Activated CD8-positive, alpha-beta memory T cell treated with anti-CD3 and anti-CD28 coated beads, Interleukin-2, amount 50 U/mL, for 4 hours (primary cell): ENCODE results near the gene FAM227A.
"Not testable (repeated sequence)": the region's sequence is repeated elsewhere in the genome, so short reads cannot be mapped to it uniquely, and the experiment has no call there.

Source experiments
- DNase-seq: peaks from one replicate; pipeline ENCODE4 v3.0.0-alpha.2; 2020

FAM227A gene

DNA sequence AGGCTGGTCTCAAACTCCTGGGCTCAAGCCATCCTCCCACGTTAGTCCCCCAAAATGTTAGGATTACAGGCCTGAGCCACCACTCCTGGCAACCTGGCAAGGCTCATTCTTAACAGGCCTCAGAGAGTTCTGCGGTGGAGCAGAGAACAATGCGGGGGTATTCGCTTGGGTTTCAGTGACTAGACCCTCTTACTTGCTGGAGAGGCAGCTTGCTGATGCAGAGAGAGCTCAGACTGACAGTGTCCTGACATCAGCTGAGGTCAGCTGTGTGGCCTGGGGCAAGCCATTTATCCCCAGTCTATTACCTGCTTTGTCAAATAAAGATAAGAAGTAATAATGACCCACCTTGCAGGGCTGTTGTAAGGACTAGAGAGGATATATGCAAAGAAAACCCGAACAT, 46.0 kb downstream of the FAM227A start:
- no peak for DNase-seq

DNA sequence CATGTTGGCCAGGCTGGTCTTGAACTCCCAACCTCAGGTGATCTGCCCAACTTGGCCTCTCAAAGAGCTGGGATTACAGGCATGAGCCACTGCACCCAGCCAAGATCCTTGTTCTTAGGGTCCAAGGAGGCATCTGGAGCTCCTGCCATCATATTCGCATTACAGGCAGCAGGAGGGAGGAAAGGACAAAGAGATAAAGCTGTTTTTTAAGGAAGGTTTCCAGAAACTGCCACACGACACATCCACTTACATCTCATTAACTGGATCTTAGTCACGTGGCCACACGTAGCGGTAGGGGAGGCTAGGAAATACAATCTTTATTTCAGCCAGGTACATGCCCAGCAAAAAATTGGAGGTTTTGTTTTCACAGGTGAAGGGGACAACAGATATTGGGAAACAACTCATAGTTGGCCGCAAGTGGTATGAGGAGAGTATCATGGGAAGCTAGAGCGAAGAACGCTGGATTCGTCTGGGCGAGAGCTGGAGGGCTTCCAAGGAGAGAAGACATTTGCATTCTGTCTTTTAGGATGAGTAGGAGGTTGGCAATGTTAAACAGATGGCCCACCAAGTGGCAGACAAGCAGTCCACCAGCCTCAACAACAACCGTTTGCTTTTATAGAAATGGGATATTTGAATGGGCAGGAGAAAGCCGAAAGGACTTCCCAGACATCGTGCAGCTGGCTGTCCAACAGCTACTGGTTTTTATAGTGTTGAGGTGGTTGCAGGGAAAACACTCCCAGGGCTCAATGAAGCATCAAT, 47.0 kb downstream of the FAM227A start:
- no peak for DNase-seq

DNA sequence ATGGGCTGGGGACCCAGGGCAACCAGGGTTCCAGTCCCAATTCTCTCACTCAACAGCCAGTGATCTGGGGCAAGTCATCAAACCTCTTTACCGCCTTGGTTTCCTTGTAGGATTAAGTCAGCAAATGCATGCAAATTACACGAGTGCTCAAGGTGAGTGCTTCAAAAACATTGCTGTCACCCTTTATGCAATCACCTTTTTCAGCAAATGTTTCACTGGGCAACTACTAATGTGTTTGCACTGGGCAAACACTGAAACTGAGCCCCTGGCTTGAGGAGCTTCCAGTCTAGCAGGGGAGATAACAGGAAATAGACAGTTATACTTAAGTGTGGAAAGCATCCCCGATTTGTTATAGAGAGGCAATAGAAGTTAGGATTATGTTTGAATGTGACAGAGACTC, 48.5 kb downstream of the FAM227A start:
- DNase-seq, result no peak

DNA sequence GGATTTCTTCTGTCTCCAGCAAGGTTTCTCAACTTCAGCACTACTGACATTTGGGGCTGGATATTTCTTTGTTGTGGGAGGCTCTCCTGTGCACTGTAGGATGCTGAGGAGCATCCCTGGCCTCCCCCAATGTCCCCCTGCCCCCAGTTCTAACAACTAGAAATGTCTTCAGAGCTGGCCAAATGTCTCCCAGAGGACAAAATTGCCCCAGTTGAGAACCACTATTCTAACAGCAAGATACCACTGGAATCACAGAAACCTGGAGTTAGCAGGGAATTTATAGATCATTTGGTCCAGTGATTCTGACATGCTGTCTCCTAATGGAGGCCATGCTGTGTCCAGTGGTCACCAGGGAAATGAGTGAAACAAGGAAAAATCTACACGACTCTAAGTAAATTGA, 54.0 kb downstream of the FAM227A start:
- DNase-seq, result no peak

DNA sequence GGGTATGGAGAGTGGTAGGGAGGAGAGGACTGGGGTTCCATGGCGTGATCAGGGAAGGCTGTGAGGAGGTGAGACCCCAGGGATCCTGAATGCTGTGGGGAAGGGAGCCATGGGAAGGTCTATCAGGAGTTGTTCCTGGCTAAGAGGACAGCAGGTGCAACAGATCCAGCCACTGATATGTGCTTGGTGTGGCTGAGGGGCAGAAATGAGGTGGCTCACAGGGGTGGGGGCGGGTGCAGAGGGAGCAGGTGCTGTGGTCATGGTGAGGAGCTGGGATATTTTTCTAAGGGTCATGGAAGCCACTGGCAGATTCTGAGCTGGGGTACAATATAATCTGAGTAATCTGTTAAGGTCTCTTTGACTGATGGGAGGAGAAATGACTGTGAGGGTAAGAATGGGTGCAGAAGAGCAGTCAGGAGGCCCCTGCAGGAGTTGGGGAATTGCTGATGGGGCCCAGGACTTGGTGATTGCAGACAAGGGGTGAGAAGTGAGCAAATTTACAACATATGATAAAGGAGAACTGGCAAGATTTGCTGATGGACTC, 54.9 kb downstream of the FAM227A start:
- no peak for DNase-seq

DNA sequence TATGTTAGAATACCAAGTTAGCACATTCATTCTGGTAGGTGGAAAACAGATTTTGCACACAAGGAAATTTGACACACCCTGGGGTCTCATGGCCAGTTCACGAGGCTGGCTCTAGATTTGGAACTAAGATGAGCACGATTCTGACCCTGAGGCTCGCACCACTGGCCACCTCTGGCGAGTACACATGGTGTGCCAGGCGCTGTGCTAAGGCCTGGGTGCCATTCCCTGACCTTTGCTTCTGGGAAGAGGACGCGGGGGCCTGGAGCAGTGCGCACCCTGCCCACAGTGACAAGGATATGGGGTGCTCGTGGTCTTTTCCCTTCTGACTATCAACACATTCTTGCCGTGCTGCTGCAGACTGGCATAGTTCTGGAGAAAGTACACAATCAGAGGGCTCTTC, 56.7 kb downstream of the FAM227A start:
- DNase-seq, result no peak

DNA sequence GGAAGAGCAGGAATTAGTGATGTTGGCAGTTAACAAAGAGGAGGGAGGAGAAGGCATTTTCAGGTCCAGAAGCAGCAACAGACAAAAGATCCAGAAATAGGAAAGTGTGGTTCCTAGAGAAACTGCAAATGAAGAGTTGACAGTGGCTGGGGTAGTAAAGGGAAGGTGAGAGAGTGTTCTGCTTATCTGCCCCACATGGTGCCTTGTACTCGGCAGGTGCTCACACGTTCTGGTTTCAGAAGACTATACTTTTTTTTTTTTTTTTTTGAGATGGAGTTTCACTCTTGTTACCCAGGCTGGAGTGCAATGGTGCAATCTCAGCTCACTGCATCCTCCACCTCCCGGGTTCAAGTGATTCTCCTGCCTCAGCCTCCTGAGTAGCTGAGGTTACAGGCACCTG, 73.3 kb downstream of the FAM227A start:
- not testable (repeated sequence) for DNase-seq

DNA sequence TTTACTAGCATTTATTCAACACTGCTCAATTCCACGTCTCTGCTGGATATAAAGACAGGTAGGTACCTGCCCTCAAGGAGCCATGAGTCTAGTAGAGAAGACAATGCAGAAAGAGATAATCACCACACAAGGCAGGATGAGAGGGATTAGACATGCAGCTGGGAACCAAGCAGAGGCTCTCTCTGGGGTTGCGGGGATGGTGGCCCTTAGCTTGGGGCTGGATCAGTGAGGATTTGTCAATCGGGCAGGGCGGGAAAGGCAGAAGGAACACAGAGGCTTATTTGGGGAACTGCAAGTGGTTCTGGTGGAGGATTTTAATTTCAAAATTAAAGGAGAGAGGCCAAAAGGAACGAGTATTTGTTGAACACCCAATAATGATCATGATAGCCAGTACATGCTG, 77.7 kb downstream of the FAM227A start:
- DNase-seq, result no peak

DNA sequence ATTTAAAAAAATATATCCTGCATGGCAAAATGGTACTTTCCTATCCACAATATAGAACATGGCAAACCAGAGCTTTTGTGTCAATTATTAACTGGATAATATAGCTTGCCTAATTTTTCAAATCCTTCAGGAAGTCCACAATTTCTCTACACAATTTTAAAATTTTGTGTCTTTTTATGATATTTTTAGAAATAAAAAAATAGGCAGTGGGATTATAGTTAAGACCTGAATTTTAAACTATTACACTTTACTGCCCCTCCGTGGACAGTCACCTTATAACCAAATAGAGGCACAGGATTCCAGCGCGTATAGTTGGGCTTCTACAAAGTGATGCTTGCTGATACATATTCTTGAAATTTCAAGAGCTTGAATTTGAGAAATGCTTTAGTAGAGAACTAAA, 84.1 kb downstream of the FAM227A start:
- DNase-seq, result peak; percentile 25

DNA sequence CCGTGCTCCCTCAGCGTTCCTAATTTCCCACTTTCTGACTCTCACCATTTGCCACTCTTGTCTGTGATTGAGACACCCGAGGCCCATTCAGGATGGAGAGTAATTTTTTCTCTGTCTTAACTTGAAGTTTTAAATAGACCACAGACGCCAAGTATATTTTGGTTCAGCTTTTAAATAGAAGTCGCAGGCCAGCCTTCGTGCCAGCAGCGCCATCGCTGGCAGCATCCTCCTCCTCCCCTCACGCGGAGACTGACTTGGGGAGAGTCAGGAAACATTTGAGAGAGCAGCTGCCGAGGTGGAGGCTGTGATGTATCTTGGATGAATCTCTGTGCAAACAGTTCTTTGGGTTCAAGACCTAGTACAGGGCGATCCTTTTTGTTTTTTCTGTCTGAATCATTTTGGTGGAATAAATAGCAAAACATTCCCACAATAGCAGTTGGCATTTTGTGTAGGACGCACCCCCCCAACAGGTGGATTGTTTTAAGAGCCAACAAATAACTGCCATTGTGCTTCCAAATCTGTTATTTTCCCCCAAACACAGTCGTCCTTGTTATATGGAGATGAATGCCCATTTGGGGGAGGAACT, 85.3 kb downstream of the FAM227A start:
- DNase-seq, result peak; percentile 37

DNA sequence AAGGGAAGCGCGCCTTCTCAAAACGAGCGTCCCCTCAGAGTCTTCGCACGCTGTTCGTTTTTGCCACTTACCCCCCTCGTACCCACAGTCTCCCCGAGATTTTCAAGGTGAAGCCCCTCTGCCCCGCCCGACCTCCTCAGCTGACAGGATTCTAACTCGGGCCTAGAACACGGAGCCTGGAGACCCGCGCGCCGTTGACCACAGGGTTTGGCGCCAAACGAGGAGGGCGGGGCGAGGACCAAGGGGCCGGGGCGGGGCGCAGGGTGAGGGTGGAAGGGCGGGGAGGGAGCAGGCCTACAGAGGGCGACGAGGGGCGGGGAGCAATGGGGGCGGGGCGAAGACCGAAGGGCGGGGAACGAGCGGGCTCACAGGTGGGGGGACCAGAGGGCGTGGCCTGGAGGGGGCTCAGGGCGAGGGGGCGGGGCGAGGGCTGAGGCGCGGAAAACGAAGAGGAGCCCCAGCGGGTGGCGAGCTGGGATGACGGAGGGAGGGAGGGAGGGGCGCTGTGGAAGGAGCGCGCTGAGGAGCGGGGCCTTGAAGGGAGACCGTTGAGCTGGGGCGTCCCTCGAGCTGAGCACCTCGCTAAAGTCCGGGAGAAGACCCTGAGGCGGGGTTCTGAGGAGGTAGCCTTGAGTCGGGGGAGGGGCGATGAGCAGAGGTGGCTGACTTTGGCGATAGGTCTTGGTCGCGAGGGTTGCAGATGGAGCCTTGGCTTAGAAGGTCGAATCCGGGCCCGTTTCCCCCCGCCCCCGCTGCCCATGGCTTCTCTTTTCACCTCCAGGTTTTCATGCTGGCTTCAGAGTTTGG, 86.0 kb downstream of the FAM227A start, which contains the start of gene DMC1:
DMC1 (minus strand) TSS at position 212 of the 807 bp plus-strand sequence. CDS start 1,927 bp downstream, outside the sequence.
- DNase-seq, result peak; percentile 97

DNA sequence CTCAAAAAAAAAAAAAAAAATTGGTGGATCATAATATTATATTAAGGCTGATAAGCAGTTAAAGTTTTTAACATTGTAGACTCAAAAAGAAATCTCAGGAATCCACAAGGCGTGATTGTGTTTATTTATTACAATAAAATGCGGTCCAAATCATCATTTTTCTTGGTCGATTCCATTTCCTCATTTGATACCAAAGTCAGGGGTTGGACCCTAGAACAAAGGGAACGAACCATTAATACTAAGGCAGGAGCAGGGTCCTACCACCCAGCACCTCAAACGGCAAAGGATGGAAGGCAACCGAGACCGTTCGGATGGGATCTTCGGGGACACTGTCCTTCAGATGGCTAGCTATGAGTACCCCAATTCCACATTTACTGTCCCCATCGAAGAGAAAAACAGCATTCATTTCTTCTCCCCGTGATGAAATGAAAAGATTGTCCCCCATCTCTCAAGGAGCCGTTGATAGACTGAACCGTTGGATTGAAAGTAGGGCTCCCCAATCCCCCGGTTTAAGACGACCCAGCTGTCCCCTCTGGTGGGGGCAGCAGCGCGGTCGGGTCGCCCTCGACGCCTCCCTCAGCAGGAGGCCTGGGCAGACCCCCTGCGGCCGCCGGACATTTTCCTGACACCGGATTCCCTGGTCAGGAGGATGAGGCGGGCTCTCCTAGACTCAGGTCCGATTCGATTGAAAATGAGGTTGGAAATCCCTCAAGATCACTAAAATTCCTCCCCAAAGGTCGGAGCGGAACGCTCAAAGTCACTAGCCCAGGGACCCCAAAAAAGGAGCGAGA, 86.8 kb downstream of the FAM227A start:
- peak; percentile 17 for DNase-seq

DNA sequence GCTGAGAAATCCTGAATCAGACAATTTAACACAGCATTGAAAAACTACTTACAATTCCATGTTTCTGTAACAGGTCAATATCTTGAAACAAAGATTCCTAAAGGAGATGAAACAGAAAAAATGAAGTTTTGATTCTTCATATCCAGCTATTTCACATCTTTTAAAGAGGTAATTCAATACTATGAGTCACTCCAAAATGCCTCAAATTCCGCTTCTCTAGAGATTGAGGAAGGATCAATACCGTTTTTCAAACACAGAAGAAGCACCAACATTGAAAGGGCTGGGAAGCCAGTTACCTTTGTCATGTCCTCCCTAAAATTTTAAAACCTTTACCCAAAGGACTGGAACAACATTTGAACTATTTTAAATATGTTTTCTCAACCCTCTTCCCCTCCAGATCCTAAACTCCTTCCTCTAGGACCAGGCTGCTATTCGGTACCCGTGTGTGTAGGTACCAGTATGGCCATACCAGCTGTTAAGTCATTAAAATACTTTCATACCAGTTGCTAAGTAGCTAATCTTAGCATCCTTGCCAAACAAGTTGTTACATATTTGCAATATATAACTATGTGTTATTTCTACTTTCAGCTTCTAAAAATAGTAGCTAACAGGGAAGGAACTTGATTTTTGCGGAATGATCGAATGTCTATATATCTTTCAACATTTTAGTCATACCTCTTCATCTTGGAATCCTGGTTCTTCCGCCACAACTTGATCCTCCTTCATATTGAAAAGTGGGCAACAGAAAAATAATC, 88.5 kb downstream of the FAM227A start:
- DNase-seq, result no peak

DNA sequence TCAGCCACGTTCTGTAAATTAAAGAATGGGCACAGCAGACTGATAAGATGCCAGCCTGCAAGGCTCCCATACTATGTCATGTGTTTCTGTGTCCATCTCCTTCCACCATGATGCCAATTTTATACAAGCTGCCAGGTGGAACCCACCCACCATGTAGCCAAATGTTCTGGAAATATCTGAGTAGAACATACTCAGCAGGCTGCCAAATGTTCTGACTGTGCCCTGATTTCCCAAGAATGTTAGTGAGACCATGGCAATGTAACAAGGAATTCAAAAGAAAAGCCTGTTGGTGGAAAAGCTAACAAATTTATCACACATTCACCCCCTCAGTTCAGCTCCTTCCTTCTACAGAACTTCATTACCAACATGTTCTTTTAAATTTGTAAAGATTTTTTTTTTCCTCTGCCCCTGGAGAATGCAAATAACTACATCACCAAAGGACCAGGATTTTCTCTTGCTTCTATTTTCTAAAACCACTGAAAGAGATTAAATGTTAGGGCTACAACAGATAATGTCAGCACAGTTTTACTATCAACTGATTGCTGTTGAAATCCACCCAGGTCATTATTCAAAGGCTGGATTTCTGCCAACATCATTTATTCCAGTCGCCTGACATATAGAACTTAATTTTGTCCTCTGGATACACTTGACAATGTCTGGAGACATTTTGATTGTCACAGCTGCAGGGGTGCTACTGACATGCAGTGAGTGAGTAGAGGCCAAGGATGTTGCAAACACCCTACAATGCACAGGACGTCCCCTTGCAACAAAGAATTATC, 89.3 kb downstream of the FAM227A start:
- no peak for DNase-seq

DNA sequence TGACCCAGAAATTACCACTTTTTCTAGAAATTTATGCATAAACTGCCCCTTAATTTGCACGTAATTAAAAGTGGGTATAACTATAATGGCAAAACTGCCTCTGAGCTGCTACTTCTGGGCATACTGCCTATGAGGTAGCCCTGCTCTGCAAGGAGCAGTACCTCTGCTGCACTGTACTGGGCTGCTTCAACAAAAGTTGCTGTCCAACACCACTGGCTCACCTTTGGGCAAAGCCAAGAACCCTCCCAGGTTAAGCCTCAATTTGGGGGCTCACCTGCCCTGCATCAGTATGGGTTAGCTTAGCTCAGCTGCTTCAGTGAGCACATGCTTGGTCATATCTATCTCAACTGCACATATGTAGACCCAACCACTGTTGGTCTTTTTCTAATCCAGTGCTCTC, 90.8 kb downstream of the FAM227A start:
- DNase-seq, result no peak

DNA sequence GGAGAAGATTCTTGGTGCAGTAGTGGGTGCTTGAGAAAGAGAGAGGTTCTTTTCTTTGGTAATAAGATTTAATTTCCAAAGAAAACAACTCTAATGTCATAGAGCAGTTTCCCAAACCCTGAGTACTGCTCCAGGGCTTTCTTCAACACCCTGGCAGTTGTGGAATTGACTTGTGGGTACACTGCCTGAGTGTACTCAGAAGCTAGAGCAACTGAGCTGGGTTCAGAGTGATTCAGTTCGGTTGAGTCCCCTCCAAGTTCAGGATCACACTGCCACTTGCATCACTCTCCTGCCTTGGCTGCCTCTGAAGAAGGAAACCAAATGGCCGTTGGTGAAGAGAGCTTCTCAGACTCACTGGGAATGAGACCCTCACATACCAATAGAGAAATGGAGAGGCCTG, 91.5 kb downstream of the FAM227A start:
- DNase-seq, result no peak

DNA sequence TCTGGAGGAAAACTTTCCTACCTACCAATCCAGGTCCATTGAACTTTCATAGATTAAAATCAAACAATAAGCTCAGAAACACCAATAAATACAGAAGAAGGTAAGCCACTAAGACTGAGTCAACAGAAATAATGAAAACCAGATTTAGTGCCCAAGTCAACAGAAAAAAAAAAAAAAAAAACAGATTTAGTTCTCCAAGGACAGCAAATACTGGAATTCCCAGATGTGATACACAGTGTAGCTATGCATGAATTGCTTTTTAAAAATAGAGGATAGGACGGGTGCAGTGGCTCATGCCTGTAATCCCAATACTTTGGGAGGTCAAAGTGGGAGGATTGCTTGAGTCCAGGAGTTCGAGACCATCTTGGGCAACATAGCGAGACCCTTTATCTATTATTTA, 101.9 kb downstream of the FAM227A start:
- DNase-seq, result no peak

DNA sequence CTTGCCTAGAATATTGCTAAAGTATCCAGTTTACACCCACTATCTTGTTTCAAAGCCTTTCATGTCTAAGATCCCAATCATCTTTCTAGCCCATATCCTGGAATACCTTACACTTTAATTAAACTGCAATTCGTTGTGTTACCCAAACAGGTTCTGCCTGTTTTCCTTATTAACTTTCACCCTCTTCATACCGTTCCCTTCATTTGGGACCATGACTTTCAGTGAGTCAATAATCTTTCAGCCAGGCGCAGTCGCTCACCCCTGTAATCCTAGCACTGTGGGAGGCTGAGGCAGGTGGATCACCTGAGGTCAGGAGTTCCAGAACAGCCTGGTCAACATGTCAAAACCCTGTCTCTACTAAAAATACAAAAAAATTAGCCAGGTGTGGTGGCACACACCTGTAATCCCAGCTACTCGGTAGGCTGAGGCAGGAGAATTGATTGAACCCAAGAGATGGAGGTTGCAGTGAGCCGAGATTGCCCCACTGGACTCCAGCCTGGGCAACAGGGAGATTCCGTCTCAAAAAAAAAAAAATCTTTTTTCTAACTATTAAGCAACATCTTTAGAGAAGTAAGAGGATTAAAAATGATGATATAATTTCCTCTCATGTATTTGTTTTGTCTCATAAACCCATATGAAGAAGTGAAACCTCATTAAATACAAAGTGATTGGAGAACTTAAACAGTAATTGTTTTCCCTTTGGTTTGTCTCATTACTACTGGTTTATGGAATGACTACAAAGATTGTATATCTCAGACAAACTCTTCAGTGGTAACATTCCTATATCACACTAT, 106.9 kb downstream of the FAM227A start:
- DNase-seq, result no peak

DNA sequence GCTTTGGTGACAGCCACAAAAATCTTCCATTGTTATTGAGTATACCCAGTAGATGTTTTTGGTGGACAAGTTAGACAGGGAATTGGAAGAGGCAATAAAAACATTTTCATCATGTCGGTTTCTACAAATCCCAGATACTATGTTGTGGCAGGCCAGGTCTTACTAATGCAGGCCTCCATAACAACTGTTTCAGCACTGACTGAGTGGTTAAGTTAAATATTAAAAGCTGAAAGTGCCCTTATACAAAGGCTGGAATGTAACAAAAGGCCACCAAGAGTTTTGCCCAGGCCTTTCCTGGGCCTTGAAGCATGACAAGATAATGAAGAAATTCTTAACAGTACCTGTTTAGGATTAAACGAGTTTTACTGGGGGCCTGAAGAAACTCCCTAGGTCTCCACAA, 115.5 kb downstream of the FAM227A start:
- DNase-seq, result no peak

DNA sequence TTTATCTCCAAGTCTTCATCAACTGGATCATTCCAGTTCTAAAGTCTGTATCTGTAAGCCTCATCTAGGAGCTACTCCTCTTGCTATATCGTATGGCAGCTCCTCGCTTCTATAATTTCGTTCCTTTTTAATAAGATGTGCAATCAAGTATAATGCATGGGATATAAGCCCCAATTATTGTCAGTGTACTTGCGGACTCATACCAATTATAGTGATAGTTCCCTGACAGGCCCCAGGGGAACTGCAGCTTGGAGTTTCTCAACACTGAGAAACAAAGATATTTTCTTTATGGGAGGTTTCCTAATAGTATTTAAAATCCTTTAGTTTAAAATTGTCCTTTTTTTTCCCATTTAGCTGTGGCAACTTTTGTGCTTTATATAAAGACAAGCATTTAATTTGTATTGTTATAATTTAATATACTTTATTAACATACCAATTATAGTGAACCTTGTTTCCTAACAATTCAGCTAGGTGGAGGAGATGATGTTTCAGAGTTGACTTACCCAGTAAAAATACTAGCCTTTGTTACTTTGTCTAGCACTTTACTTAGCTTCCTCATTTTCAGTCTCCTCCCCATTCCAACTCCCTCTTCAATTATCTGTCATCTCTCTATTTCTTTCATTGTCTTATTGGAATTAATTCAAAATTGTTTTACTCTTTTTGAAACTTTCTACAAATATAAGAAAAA, 124.8 kb downstream of the FAM227A start:
- DNase-seq, result no peak
